ENCODE results near the gene NUPR2. TPM values are rescaled to one million over a fixed set of nuclear protein-coding genes. Genes with fewer than 3 reads are reported as not detected.
A peak's percentile ranks its signal among the peaks of the same experiment; 100 is the strongest.
"Not testable (repeated sequence)": the region's sequence is repeated elsewhere in the genome, so short reads cannot be mapped to it uniquely, and the experiment has no call there.

NUPR2 gene
- total RNA-seq (1 to 10 TPM in 1 of 5 experiments, under 1 TPM in 1, not detected in 3; 0.92 to 1.1 TPM), polyA plus RNA-seq (1 to 10 TPM; 1.4 to 3.0 TPM), total RNA-seq (0.40 reads per million)

- Histone ChIP-seq H3K4me1 (ENCODE audit: control insufficient read depth in 2 of 2, insufficient read depth in 2 of 2, low read length in 2 of 2) (no peaks in the 10 kb centered on the region), H3K4me3 (ENCODE audit: low read length) (no peak within 1 kb of the TSS), H3K27ac (ENCODE audit: low read depth, low read length) (no peak within 1 kb of the TSS), H3K27me3 (ENCODE audit: control insufficient read depth in 2 of 2, insufficient read depth in 2 of 2, low read length in 2 of 2) (no peaks in the 10 kb centered on the region), H3K9me3 (ENCODE audit: control insufficient read depth in 2 of 3, low read length in 3 of 3) (no peaks in the 10 kb centered on the region), H3K36me3 (ENCODE audit: control insufficient read depth in 2 of 3, insufficient read depth in 3 of 3, low read length in 3 of 3) (no peaks in the 10 kb centered on the region)
- no peaks in the 10 kb centered on the region for H3K9me3 Mint-ChIP-seq
- ChIA-PET POLR2A (interaction anchor here (1.1 kb wide), 1 partner anchor 10 kb away, joined by 4 read pairs; the partner anchor contains the start of gene CHCHD2), CTCF (no interaction called here)
- H3K36me3 Mint-ChIP-seq = no peaks in the 10 kb centered on the region
- H3K4me1 Mint-ChIP-seq = no peaks in the 10 kb centered on the region
- peak; percentile 18 for ATAC-seq
- intact Hi-C loops (cut with micrococcal nuclease) = no loop called here
- peak within 1 kb of the TSS in 1 of 9 donors; percentile 69 for H3K27ac Mint-ChIP-seq
- peaks cover 15 to 29% (median 21%) of the 10 kb centered on the region in 5 donors for H3K27me3 Mint-ChIP-seq
- no peak for DNase-seq
- peak within 1 kb of the TSS in 4 of 10 donors; percentile 32 to 64 (median 56) for H3K4me3 Mint-ChIP-seq
Observed at GRCh38 chr7:56115852-56116538, at the start of gene NUPR2. Gene NUPR2, minus strand, starts transcription at chr7:56116417. Its CDS starts 103 bp downstream, at chr7:56116314.

- Histone ChIP-seq H3K27ac (ENCODE audit: low read depth, low read length) (no peak overlapping the region), H3K36me3 (ENCODE audit: control insufficient read depth in 2 of 3, insufficient read depth in 3 of 3, low read length in 3 of 3) (no peaks in the 10 kb centered on the region), H3K27me3 (ENCODE audit: control insufficient read depth in 2 of 2, insufficient read depth in 2 of 2, low read length in 2 of 2) (no peaks in the 10 kb centered on the region), H3K4me3 (ENCODE audit: low read length) (no peak overlapping the region), H3K9me3 (ENCODE audit: control insufficient read depth in 2 of 3, low read length in 3 of 3) (peaks cover 0 to 22% (median 0%) of the 10 kb centered on the region in 3 experiments), H3K4me1 (ENCODE audit: control insufficient read depth in 2 of 2, insufficient read depth in 2 of 2, low read length in 2 of 2) (no peaks in the 10 kb centered on the region)
- H3K27me3 Mint-ChIP-seq = peaks cover 0 to 33% (median 16%) of the 10 kb centered on the region in 5 donors
- peaks cover 15 to 55% (median 24%) of the 10 kb centered on the region in 11 donors for H3K9me3 Mint-ChIP-seq
- DNase-seq (no peak), ATAC-seq (no peak)
- no peak overlapping the region for H3K27ac Mint-ChIP-seq
- POLR2A ChIA-PET = no interaction called here
- H3K36me3 Mint-ChIP-seq = peaks cover 0 to 16% (median 0%) of the 10 kb centered on the region in 5 donors
- no peaks in the 10 kb centered on the region for H3K4me1 Mint-ChIP-seq
- intact Hi-C loops (cut with micrococcal nuclease) = no loop called here
- CTCF ChIA-PET = no interaction called here
- no peak overlapping the region for H3K4me3 Mint-ChIP-seq
Observed at GRCh38 chr7:56157238-56157790, 41.1 kb upstream of the NUPR2 start.

- H3K36me3 ChIP-seq (ENCODE audit: control insufficient read depth in 2 of 3, insufficient read depth in 3 of 3, low read length in 3 of 3); H3K4me1 ChIP-seq (ENCODE audit: control insufficient read depth in 2 of 2, insufficient read depth in 2 of 2, low read length in 2 of 2); H3K4me3 ChIP-seq (ENCODE audit: low read length); CTCF ChIA-PET; H3K36me3 Mint-ChIP-seq; intact Hi-C loops (cut with micrococcal nuclease); DNase-seq; H3K4me3 Mint-ChIP-seq; H3K27me3 ChIP-seq (ENCODE audit: control insufficient read depth in 2 of 2, insufficient read depth in 2 of 2, low read length in 2 of 2); POLR2A ChIA-PET; H3K27me3 Mint-ChIP-seq; H3K27ac ChIP-seq (ENCODE audit: low read depth, low read length); H3K4me1 Mint-ChIP-seq; H3K9me3 ChIP-seq (ENCODE audit: control insufficient read depth in 2 of 3, low read length in 3 of 3); H3K27ac Mint-ChIP-seq; H3K9me3 Mint-ChIP-seq; ATAC-seq: not testable (repeated sequence)
Observed at GRCh38 chr7:56131062-56131461, 14.8 kb upstream of the NUPR2 start.

- H3K27me3 ChIP-seq (ENCODE audit: control insufficient read depth in 2 of 2, insufficient read depth in 2 of 2, low read length in 2 of 2) = no peaks in the 10 kb centered on the region
- no peak overlapping the region for H3K27ac ChIP-seq (ENCODE audit: low read depth, low read length)
- H3K4me3 ChIP-seq (ENCODE audit: low read length) = no peak overlapping the region
- no peak overlapping the region for H3K27ac Mint-ChIP-seq
- CTCF ChIA-PET = no interaction called here
- H3K36me3 ChIP-seq (ENCODE audit: control insufficient read depth in 2 of 3, insufficient read depth in 3 of 3, low read length in 3 of 3) = no peaks in the 10 kb centered on the region
- H3K4me1 Mint-ChIP-seq = no peaks in the 10 kb centered on the region
- no peaks in the 10 kb centered on the region for H3K4me1 ChIP-seq (ENCODE audit: control insufficient read depth in 2 of 2, insufficient read depth in 2 of 2, low read length in 2 of 2)
- no peak overlapping the region for H3K4me3 Mint-ChIP-seq
- H3K9me3 ChIP-seq (ENCODE audit: control insufficient read depth in 2 of 3, low read length in 3 of 3) = no peaks in the 10 kb centered on the region
- no peak for ATAC-seq
- POLR2A ChIA-PET = no interaction called here
- DNase-seq = no peak
- intact Hi-C loops (cut with micrococcal nuclease) = no loop called here
- no peaks in the 10 kb centered on the region for H3K9me3 Mint-ChIP-seq
- peaks cover 0 to 4% (median 0%) of the 10 kb centered on the region in 5 donors for H3K27me3 Mint-ChIP-seq
- no peaks in the 10 kb centered on the region for H3K36me3 Mint-ChIP-seq
Observed at GRCh38 chr7:56127241-56127975, 11.2 kb upstream of the NUPR2 start.

- H3K36me3 Mint-ChIP-seq = no peaks in the 10 kb centered on the region
- Histone ChIP-seq H3K4me3 (ENCODE audit: low read length) (no peak overlapping the region), H3K36me3 (ENCODE audit: control insufficient read depth in 2 of 3, insufficient read depth in 3 of 3, low read length in 3 of 3) (no peaks in the 10 kb centered on the region), H3K27me3 (ENCODE audit: control insufficient read depth in 2 of 2, insufficient read depth in 2 of 2, low read length in 2 of 2) (no peaks in the 10 kb centered on the region), H3K27ac (ENCODE audit: low read depth, low read length) (no peak overlapping the region), H3K9me3 (ENCODE audit: control insufficient read depth in 2 of 3, low read length in 3 of 3) (no peaks in the 10 kb centered on the region), H3K4me1 (ENCODE audit: control insufficient read depth in 2 of 2, insufficient read depth in 2 of 2, low read length in 2 of 2) (no peaks in the 10 kb centered on the region)
- H3K27me3 Mint-ChIP-seq = peaks cover 0 to 4% (median 0%) of the 10 kb centered on the region in 5 donors
- CTCF ChIA-PET = interaction anchor here (0.7 kb wide), 1 partner anchor 191 kb away, joined by 3 read pairs; no protein-coding TSS in a partner anchor
- POLR2A ChIA-PET = no interaction called here
- no peak for ATAC-seq
- H3K9me3 Mint-ChIP-seq = no peaks in the 10 kb centered on the region
- no peak overlapping the region for H3K4me3 Mint-ChIP-seq
- intact Hi-C loops (cut with micrococcal nuclease) = no loop called here
- no peaks in the 10 kb centered on the region for H3K4me1 Mint-ChIP-seq
- DNase-seq = no peak
- no peak overlapping the region for H3K27ac Mint-ChIP-seq
Observed at GRCh38 chr7:56125831-56126230, 9.6 kb upstream of the NUPR2 start.

GRCh38 chr7:56124981-56125380 is 8.8 kb upstream of the NUPR2 start:
- no peaks in the 10 kb centered on the region for H3K9me3 ChIP-seq (ENCODE audit: control insufficient read depth in 2 of 3, low read length in 3 of 3)
- no peaks in the 10 kb centered on the region for H3K4me1 ChIP-seq (ENCODE audit: control insufficient read depth in 2 of 2, insufficient read depth in 2 of 2, low read length in 2 of 2)
- Mint-ChIP-seq H3K36me3 (no peaks in the 10 kb centered on the region), H3K27ac (no peak overlapping the region), H3K4me1 (no peaks in the 10 kb centered on the region), H3K27me3 (peaks cover 0 to 4% (median 0%) of the 10 kb centered on the region in 5 donors), H3K4me3 (no peak overlapping the region), H3K9me3 (no peaks in the 10 kb centered on the region)
- intact Hi-C loops (cut with micrococcal nuclease) = no loop called here
- no peak overlapping the region for H3K4me3 ChIP-seq (ENCODE audit: low read length)
- DNase-seq (no peak), ATAC-seq (no peak)
- ChIA-PET CTCF (no interaction called here), POLR2A (interaction anchor here (1.3 kb wide), 1 partner anchor 18 kb away, joined by 4 read pairs; the partner anchor contains the start of gene CHCHD2)
- H3K27me3 ChIP-seq (ENCODE audit: control insufficient read depth in 2 of 2, insufficient read depth in 2 of 2, low read length in 2 of 2) = no peaks in the 10 kb centered on the region
- H3K27ac ChIP-seq (ENCODE audit: low read depth, low read length) = no peak overlapping the region
- no peaks in the 10 kb centered on the region for H3K36me3 ChIP-seq (ENCODE audit: control insufficient read depth in 2 of 3, insufficient read depth in 3 of 3, low read length in 3 of 3)
